Activated T-cell treated with anti-CD3 and anti-CD28 coated beads for 1 hour (primary cell): ENCODE data around the gene COMMD4.

Experiments
- DNase-seq: peaks from one replicate; pipeline ENCODE4 v3.0.0-alpha.2; 2020; ENCODE audit warnings: low read depth

Gene COMMD4

GRCh38 chr15:75356517-75356916 lies 20.7 kb downstream of the COMMD4 start:
- DNase-seq, result no peak

GRCh38 chr15:75357976-75358673 lies 22.3 kb downstream of the COMMD4 start:
- DNase-seq, result no peak

DNA sequence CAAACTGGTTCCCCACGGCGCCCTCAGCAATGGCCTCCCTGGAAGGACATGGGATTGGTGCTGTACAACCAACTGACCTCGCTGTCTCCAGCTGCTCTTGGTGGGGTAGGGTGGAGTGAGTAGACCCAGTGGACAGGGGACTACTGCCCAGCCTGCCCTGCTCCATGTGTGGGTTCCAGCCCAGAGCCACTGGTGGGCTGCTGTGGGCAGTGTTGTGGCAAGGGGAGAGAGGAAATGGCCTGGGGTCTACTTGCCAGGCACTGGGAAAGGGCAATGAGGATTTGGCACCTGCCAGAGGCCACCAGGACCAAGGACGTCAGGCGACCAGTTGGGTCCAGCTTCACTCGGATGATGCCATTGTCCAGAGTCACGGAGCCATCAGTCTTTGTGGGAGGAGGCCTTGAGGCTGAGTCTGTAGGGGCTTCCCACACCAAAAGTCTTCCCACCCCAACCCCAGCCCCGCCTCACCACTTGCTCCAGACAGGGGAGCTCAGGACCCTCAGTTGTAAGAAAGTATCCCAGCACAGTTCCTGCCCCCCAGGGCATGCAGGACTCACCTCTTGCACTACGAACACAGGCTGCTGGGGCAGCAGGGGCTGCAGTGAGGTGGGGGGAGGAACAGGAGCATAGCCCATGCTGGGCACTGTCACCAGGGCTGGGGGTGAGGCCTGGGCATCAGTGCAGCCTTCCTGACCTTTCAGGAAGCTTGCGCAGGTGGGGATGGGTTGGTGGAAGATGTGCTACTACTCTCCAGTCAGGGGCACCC lies 23.1 kb downstream of the COMMD4 start:
- no peak for DNase-seq

GRCh38 chr15:75359537-75360250 lies 23.8 kb downstream of the COMMD4 start:
- no peak for DNase-seq

DNA sequence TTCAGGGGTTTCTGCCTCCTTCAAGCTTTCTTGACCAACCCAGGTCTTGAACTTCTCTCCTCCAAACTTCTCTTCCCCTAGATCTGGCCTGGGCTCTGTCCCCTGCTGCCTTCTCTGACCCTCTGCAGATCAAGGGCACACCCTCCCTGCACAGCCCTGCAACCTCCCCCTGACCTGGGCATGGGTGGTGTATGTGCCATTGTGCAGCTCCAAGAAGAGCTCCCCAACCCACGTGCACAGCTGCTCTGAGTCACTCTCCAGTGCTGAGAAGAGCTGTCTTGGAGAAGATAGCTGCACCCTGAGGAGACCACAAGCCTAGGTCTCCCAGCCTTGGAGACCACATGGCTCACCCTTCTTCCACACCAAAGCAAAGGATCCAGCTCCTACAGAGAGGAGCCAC lies 24.5 kb downstream of the COMMD4 start:
- no peak for DNase-seq

- no peak for DNase-seq
Observed at GRCh38 chr15:75360856-75361255, 25.0 kb downstream of the COMMD4 start.

DNA sequence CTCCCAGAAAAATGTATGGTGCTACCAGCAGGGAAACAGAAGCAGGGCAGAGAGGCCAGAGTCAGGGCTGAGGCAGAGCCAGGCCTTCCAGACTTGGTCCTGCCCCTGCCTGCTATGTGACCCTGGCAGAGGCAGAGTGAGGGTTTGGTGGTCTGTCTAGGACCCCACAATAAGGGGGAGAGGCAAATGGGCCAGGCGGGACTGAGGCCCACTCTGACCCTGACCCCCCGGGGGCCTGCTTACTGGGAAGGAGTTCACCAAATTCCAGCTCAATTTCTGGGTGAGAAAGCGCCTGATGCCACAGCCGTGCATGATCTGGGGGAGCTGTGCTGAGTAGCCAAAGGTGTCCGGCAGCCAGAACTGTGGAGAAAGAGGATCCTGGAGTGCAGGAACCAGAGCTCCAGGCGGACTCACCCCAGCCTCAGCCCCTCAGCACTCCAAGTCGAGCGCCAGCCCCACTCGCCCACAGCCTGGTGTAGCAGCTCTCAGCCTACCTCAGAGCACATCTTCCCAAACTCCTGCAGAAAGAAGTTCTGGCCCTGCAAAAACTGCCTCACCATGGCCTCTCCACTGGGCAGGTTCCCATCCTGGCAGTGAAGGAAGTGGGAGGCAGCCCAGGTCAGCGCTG lies 25.6 kb downstream of the COMMD4 start:
- no peak for DNase-seq

DNA sequence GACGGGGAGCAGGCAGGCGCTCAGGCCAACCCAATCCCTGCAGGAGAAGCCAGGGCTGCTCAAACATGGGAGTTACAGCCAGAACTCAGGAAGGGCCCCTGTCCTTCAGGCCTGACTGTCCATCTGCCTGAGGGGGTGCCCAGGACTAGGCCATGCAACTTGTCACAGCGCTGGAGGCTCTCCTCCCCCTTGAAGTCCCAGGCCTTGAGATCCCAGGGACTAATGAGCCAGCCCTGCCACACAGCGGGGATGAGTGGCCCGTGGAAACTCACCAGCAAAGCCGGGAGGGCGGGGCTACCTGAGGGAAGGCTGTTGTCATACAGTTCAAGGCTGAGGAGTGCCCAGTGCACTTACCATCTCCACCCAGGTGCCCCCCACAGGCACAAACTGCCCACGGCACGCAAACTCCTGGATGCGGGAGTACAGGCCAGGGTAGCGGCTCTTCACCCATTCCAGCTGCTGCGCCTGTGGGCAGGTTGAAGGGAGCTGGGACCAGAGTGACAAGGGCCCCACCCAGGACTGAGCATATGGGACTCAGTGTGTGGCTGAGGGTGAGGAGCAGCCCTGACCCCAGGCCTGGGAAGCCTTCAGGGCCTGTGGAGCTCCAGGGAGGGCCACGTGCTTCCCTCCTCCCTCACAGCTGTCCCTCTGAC lies 26.3 kb downstream of the COMMD4 start:
- no peak for DNase-seq

GRCh38 chr15:75362642-75363249 lies 26.9 kb downstream of the COMMD4 start:
- DNase-seq, result no peak

DNA sequence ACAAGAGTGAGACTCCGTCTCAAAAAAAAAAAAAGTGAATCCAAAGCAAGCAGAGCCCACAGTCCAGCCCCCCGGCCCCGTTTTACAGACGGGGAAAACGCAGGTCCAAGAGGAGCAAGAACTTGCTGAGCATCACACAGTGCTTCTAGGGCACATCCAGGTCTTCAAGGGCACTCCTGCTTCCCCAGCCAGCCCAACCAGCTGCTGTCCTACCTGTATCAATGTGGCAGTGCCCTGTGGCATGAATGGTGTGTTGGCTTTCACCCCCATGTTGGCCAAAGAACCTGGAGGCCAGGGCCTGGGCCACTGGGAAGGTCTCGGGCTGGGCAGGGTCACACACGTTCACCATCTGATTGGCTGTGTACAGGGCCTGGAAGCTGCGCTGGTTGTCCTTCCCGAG lies 27.9 kb downstream of the COMMD4 start:
- no peak for DNase-seq

DNA sequence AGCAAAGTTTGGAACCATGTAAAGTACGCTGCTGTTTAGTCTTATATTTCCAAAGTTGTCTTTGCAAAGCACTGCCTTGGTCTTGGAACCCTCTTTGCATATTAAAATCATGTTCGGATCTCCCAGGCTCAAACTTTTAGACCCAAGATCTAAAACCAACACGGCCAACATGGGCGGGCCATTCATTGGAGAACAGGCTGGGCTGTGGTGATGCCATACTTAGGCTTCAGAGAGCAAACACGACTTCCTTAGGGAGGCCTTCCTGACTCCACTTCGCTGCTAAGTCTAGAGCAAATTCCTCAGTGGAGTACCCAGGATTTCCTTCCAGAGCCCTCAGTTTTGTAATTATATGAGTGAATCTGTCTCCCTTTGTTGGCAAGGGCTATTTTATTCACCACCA lies 29.0 kb downstream of the COMMD4 start:
- no peak for DNase-seq

- no peak for DNase-seq
Observed at GRCh38 chr15:75366163-75366562, 30.3 kb downstream of the COMMD4 start.

DNA sequence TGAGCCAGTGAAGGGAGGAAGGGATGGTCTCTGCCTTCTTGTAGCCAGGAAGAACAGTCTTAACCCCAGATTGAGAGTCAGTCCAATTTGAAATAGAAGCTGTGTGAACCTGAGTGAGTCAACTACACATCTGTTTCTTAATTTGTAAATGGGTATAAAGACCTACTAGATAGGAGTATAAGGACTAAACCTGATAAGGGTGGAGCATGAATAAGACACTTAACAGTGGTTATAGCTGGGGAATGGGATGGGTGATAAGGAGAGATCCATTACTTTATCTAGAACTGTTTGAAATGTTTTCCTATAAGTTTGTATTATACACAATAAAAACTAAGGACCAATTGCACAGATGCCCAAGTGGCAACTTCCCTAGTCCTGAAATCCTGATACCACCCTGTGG lies 31.1 kb downstream of the COMMD4 start:
- no peak for DNase-seq

GRCh38 chr15:75367406-75367912 lies 31.6 kb downstream of the COMMD4 start:
- DNase-seq, result no peak

- peak; percentile 84 for DNase-seq
Observed at GRCh38 chr15:75367913-75368688, 32.2 kb downstream of the COMMD4 start, which contains the start of gene MAN2C1. MAN2C1 (minus strand) TSS chr15:75368607; CDS start chr15:75368583, 24 bp downstream.

DNA sequence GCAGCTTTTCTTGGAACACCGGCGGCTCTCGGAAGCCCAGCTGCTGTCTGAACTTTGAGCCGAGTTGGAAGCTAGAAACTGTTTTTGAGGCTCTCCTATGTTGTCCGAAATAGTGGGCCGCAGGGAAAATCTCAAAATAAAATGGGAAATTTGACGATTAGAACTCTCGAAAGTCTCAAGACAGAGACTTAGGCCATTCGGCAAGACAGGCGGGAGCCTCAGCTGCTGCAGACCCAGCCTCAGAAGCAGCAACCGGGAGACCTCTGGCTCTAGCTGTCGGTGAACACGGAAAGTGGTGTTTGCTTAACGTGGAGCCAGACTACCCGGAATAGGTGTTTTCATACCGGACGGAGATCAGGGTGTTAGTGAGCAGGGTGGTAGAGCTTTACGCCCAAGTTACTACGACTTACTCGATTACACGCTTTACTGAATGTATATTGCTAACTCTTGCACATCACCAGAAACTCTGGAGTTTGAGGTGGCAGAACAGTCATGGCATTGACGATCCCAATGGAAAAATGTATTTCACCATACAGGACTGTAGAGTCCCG lies 32.9 kb downstream of the COMMD4 start:
- no peak for DNase-seq

GRCh38 chr15:75369897-75370581 lies 34.2 kb downstream of the COMMD4 start:
- no peak for DNase-seq

GRCh38 chr15:75371486-75371885 lies 35.6 kb downstream of the COMMD4 start:
- no peak for DNase-seq

GRCh38 chr15:75371901-75372688 lies 36.2 kb downstream of the COMMD4 start:
- no peak for DNase-seq
